HepG2 (cell line): ENCODE results near the gene SS18L1. TPM values are rescaled to one million over a fixed set of nuclear protein-coding genes. Genes with fewer than 3 reads are reported as not detected.

Experiments used
- CREM ChIP-seq, 2 experiments: sonication (generic) in 1 of 2; formaldehyde crosslinking in 1 of 2; IDR thresholded peaks; 2 replicates each; pipeline versions ENCODE4 v1.4.0 to v1.6.1; 2016 to 2020; ENCODE audit warnings: antibody characterized with exemption in 1 of 2, mild to moderate bottlenecking in 1 of 2, missing genetic modification reagents in 1 of 2
- FOSL2 ChIP-seq: sonication (generic); formaldehyde crosslinking; IDR thresholded peaks from 2 replicates; pipeline ENCODE4 v1.4.0; 2020; ENCODE audit warnings: missing genetic modification reagents
- FOXM1 ChIP-seq: sonication (generic); formaldehyde crosslinking; IDR thresholded peaks from 2 replicates; pipeline ENCODE4 v1.5.0; 2020; ENCODE audit warnings: missing genetic modification reagents
- GPBP1L1 ChIP-seq: sonication (generic); formaldehyde crosslinking; IDR thresholded peaks from 2 replicates; pipeline ENCODE4 v1.5.0; 2020; ENCODE audit warnings: mild to moderate bottlenecking, missing genetic modification reagents
- IKZF1 ChIP-seq: fragments of 450-650 bp; IDR thresholded peaks from 2 replicates; pipeline ENCODE4 v1.7.1; 2016
- KAT7 ChIP-seq: IDR thresholded peaks from 2 replicates; pipeline ENCODE4 v1.6.1; 2018; ENCODE audit warnings: borderline replicate concordance, missing compliant biosample characterization
- MIXL1 ChIP-seq: IDR thresholded peaks from 2 replicates; pipeline ENCODE4 v1.6.1; 2016
- REST ChIP-seq, 2 experiments: IDR thresholded peaks; 2 replicates each; pipeline ENCODE4 v1.6.1; 2011 to 2012; ENCODE audit warnings: low read length in 2 of 2, borderline replicate concordance in 1 of 2, low read depth in 1 of 2, mild to moderate bottlenecking in 1 of 2, moderate library complexity in 1 of 2
- RFXANK ChIP-seq: IDR thresholded peaks from 2 replicates; pipeline ENCODE4 v1.6.1; 2016
- SOX6 ChIP-seq, 2 experiments: fragments of 450-650 bp in 1 of 2; sonication (generic) in 1 of 2; formaldehyde crosslinking in 1 of 2; IDR thresholded peaks; 2 replicates each; pipeline versions ENCODE4 v1.4.0 to v1.6.1; 2017 to 2020; ENCODE audit warnings: antibody characterized with exemption in 1 of 2, mild to moderate bottlenecking in 1 of 2, missing genetic modification reagents in 1 of 2
- SRSF1 ChIP-seq: fragments of 200-400 bp; formaldehyde crosslinking; optimal IDR thresholded peaks from 2 replicates; pipeline ENCODE3; 2017; ENCODE audit warnings: mild to moderate bottlenecking, low read depth, low read length, moderate library complexity
- TGIF2 ChIP-seq: IDR thresholded peaks from 2 replicates; pipeline ENCODE4 v1.6.1; 2016; ENCODE audit warnings: control low read depth, missing compliant biosample characterization
- ZBTB33 ChIP-seq: sonication (generic); formaldehyde crosslinking; IDR thresholded peaks from 2 replicates; pipeline ENCODE4 v1.4.0; 2020; ENCODE audit warnings: missing genetic modification reagents
- ZBTB34 ChIP-seq: sonication (generic); formaldehyde crosslinking; IDR thresholded peaks from 2 replicates; pipeline ENCODE4 v1.8.0; 2022; ENCODE audit warnings: mild to moderate bottlenecking, missing genetic modification reagents
- ZBTB7A ChIP-seq: sonication (generic); formaldehyde crosslinking; IDR thresholded peaks from 2 replicates; pipeline ENCODE4 v1.8.0; 2022; ENCODE audit warnings: mild to moderate bottlenecking, missing genetic modification reagents
- ZFP36 ChIP-seq: fragments of 150-350 bp; IDR thresholded peaks from 2 replicates; pipeline ENCODE4 v1.6.1; 2018; ENCODE audit warnings: borderline replicate concordance, low read length, low read depth; ENCODE audit not compliant: partially characterized antibody
- ZNF143 ChIP-seq: sonication (generic); formaldehyde crosslinking; IDR thresholded peaks from 2 replicates; pipeline ENCODE4 v1.4.0; 2020; ENCODE audit warnings: missing genetic modification reagents
- ZNF256 ChIP-seq: sonication (generic); formaldehyde crosslinking; conservative IDR thresholded peaks from 2 replicates; pipeline ENCODE4 v1.4.0; 2020; ENCODE audit warnings: missing genetic modification reagents
- ZNF510 ChIP-seq: sonication (generic); formaldehyde crosslinking; IDR thresholded peaks from 2 replicates; pipeline ENCODE4 v1.4.0; 2020; ENCODE audit warnings: low read depth, mild to moderate bottlenecking, missing genetic modification reagents
- ZNF878 ChIP-seq: sonication (generic); formaldehyde crosslinking; IDR thresholded peaks from 2 replicates; pipeline ENCODE4 v1.8.1; 2023; ENCODE audit warnings: mild to moderate bottlenecking, missing genetic modification reagents, moderate library complexity
- polyA plus RNA-seq, 8 experiments: library from polyadenylated mRNA; depleted of rRNA in 3 of 8; stranded (reverse) in 7 of 8; unstranded in 1 of 8; fragments of >200 nt; fragmentation: Illumina TruSeq in 4 of 8; extraction: Trizol in 4 of 8; gene quantifications; 2 replicates each; pipeline versions ENCODE4 v1.2.1 to v1.2.3, GENCODE V29; 2011 to 2016; ENCODE audit warnings: low read depth in 4 of 8, missing spikeins in 1 of 8, mixed read lengths in 1 of 8; ENCODE audit not compliant: insufficient read depth in 1 of 8
- total RNA-seq, 5 experiments: library from RNA; depleted of rRNA; stranded (reverse); fragments of >200 nt; fragmentation: Illumina TruSeq; extraction: Trizol; gene quantifications; 2 replicates each; pipeline ENCODE4 v1.2.3, GENCODE V29; 2016; ENCODE audit warnings: low read depth in 1 of 5

Gene SS18L1
- total and polyA plus RNA-seq, 2 of the 13 experiments (the other 11 are each of a cell fraction or from before 2014, with no cell fraction given): 17.8 to 27.6 TPM

- TF ChIP-seq MIXL1 (CRISPR knock-in tag) (peak; percentile 84), SOX6 (IDR thresholded peaks at IDR 0.05) (no peak), SOX6 (CRISPR knock-in tag; IDR thresholded peaks at IDR 0.05) (peak; percentile 83), ZNF143 (CRISPR knock-in tag) (peak; percentile 71), FOSL2 (CRISPR knock-in tag) (peak; percentile 62), KAT7 (CRISPR knock-in tag) (peak; percentile 100), CREM (IDR thresholded peaks at IDR 0.05) (peak; percentile 97), CREM (CRISPR knock-in tag; IDR thresholded peaks at IDR 0.05) (peak; percentile 95), ZFP36 (no peak), ZNF510 (CRISPR knock-in tag) (peak; percentile 95; the same call in 1 of the 2 replicates), ZNF878 (CRISPR knock-in tag) (peak; percentile 64; the same call in 1 of the 2 replicates), ZNF256 (CRISPR knock-in tag) (peak; percentile 99), RFXANK (CRISPR knock-in tag) (peak; percentile 93), GPBP1L1 (CRISPR knock-in tag) (no peak), ZBTB34 (CRISPR knock-in tag) (peak; percentile 83), TGIF2 (CRISPR knock-in tag) (peak; percentile 75), ZBTB33 (CRISPR knock-in tag) (peak; percentile 54; the same call in 1 of the 2 replicates), FOXM1 (CRISPR knock-in tag) (peak; percentile 92), ZBTB7A (CRISPR knock-in tag) (peak; percentile 93), IKZF1 (no peak), REST (IDR thresholded peaks at IDR 0.05; ENCODE audit: borderline replicate concordance in 1 of 2, low read depth in 1 of 2, low read length in 2 of 2) (peak in 1 of 2 experiments; percentile 25; a peak in 1 of 4 replicates), SRSF1 (peak; percentile 97)
Measured at GRCh38 chr20:62182469-62183425, 39.2 kb downstream of the SS18L1 start, which contains the start of gene MTG2 (continued).
